CD4-positive, alpha-beta T cell (primary cell): ENCODE data around the gene PTGS1. TPM values are rescaled to one million over a fixed set of nuclear protein-coding genes. Genes with fewer than 3 reads are reported as not detected.

Source experiments
- ATAC-seq: fragments of 200-7000 bp; cut with Tn5 transposase; one replicate; pipeline ENCODE4 v1.10.0; 2022; ENCODE audit warnings: mild to moderate bottlenecking; ENCODE audit not compliant: poor library complexity
- CTCF ChIA-PET: fragments of 350-600 bp; sonication (Branson Sonifier 250); formaldehyde crosslinking; loops from one replicate; lab custom pipeline; 2021; ENCODE audit warnings: antibody characterized with exemption, inconsistent platforms; lab: Charles Lee
- POLR2A ChIA-PET: fragments of 350-600 bp; sonication (Branson Sonifier 250); formaldehyde crosslinking; loops from one replicate; lab custom pipeline; 2021; ENCODE audit warnings: antibody characterized with exemption, inconsistent platforms; lab: Charles Lee
- DNase-seq, 14 experiments: peaks; one replicate each; pipeline ENCODE4 v3.0.0-alpha.2; 2013 to 2020; ENCODE audit warnings: mixed read lengths in 2 of 14
- H3K27ac ChIP-seq, 2 donors: one replicate each; pipeline versions ENCODE4 v1.5.1 to v1.7.0; 2013; ENCODE audit warnings: low read length in 2 of 2, low read depth in 1 of 2, mild to moderate bottlenecking in 1 of 2
- H3K27me3 ChIP-seq, 2 experiments: 1 replicate in 1 of 2; 2 replicates in 1 of 2; pipeline versions ENCODE4 v1.6.1 to v1.7.0; 2013; ENCODE audit warnings: low read length in 2 of 2, control low read depth in 1 of 2, mild to moderate bottlenecking in 1 of 2, moderate library complexity in 1 of 2; ENCODE audit not compliant: insufficient read depth in 2 of 2, control insufficient read depth in 1 of 2
- H3K36me3 ChIP-seq: one replicate; pipeline ENCODE4 v1.6.1; 2013; ENCODE audit warnings: low read length, control low read depth; ENCODE audit not compliant: insufficient read depth
- H3K4me1 ChIP-seq: one replicate; pipeline ENCODE4 v1.6.1; 2013; ENCODE audit warnings: low read length, control low read depth; ENCODE audit not compliant: insufficient read depth
- H3K4me3 ChIP-seq: one replicate; pipeline ENCODE4 v1.5.1; 2013; ENCODE audit warnings: mild to moderate bottlenecking, low read length, moderate library complexity
- H3K9me3 ChIP-seq, 2 experiments: 1 replicate in 1 of 2; 2 replicates in 1 of 2; pipeline versions ENCODE4 v1.6.1 to v1.7.0; 2013; ENCODE audit warnings: low read length in 2 of 2, mild to moderate bottlenecking in 2 of 2, control low read depth in 1 of 2, moderate library complexity in 1 of 2; ENCODE audit not compliant: control insufficient read depth in 1 of 2, insufficient read depth in 1 of 2
- H3K27ac Mint-ChIP-seq: one replicate; pipeline ENCODE4 v1.8.0; 2020; ENCODE audit warnings: mixed read lengths
- H3K27me3 Mint-ChIP-seq: one replicate; pipeline ENCODE4 v1.8.0; 2021; ENCODE audit warnings: mixed read lengths
- H3K36me3 Mint-ChIP-seq: one replicate; pipeline ENCODE4 v1.8.0; 2021; ENCODE audit warnings: low read depth, mixed read lengths
- H3K4me1 Mint-ChIP-seq: one replicate; pipeline ENCODE4 v1.8.0; 2021; ENCODE audit warnings: low read depth, mixed read lengths
- H3K4me3 Mint-ChIP-seq: one replicate; pipeline ENCODE4 v1.8.0; 2020; ENCODE audit warnings: mild to moderate bottlenecking, mixed read lengths
- H3K9me3 Mint-ChIP-seq: one replicate; pipeline ENCODE4 v1.8.0; 2020; ENCODE audit warnings: mixed read lengths
- CTCF ChIP-seq: fragments of 200-600 bp; IDR thresholded peaks from one replicate; pipeline ENCODE4 v1.8.0; 2022; ENCODE audit warnings: antibody characterized with exemption, mild to moderate bottlenecking
- intact Hi-C, 2 experiments: fragments of 100-400 bp; cut with DNase I in 1 of 2; cut with micrococcal nuclease in 1 of 2; formaldehyde crosslinking; loops; one replicate each; pipeline versions ENCODE4 v1.15.1 to v1.9.0; 2023 to 2025; cut with DNase I, micrococcal nuclease
- total RNA-seq, 174 experiments: library from RNA in 2 of 174; stranded (reverse) in 2 of 174; gene quantifications; one replicate each; pipeline ENCODE4 v1.2.3 and lab custom pipeline; 2021 to 2026

Gene PTGS1
- total RNA-seq, 2 experiments from 2014 or later = 0.14 to 0.27 TPM

- no peak for ATAC-seq
- Mint-ChIP-seq H3K27me3 (no peaks in the 10 kb centered on the region), H3K27ac (no peak overlapping the region), H3K36me3 (no peaks in the 10 kb centered on the region), H3K9me3 (no peaks in the 10 kb centered on the region), H3K4me1 (no peaks in the 10 kb centered on the region), H3K4me3 (no peak overlapping the region)
- no peaks in the 10 kb centered on the region for H3K36me3 ChIP-seq
- no peak for TF ChIP-seq CTCF
- no peak overlapping the region for H3K27ac ChIP-seq
- intact Hi-C loops = no loop called here
- no peak for DNase-seq
- H3K4me3 ChIP-seq = no peak overlapping the region
- POLR2A ChIA-PET = no interaction called here
- H3K9me3 ChIP-seq = no peaks in the 10 kb centered on the region
- no peaks in the 10 kb centered on the region for H3K4me1 ChIP-seq
- CTCF ChIA-PET = no interaction called here
- no peaks in the 10 kb centered on the region for H3K27me3 ChIP-seq
These were observed 33.8 kb upstream of the PTGS1 start for GRCh38 chr9:122336866-122337555.

- Mint-ChIP-seq H3K27ac (no peak overlapping the region), H3K27me3 (no peaks in the 10 kb centered on the region), H3K36me3 (no peaks in the 10 kb centered on the region), H3K4me3 (no peak overlapping the region), H3K9me3 (no peaks in the 10 kb centered on the region), H3K4me1 (no peaks in the 10 kb centered on the region)
- Histone ChIP-seq H3K9me3 (no peaks in the 10 kb centered on the region), H3K27ac (no peak overlapping the region), H3K4me1 (no peaks in the 10 kb centered on the region), H3K4me3 (no peak overlapping the region), H3K36me3 (no peaks in the 10 kb centered on the region), H3K27me3 (no peaks in the 10 kb centered on the region)
- intact Hi-C loops = no loop called here
- ChIA-PET CTCF (no interaction called here), POLR2A (no interaction called here)
- ATAC-seq = no peak
- DNase-seq = no peak
- TF ChIP-seq CTCF = no peak
These were observed 33.3 kb upstream of the PTGS1 start for GRCh38 chr9:122337556-122337929.

GRCh38 chr9:122338536-122338935, 32.3 kb upstream of the PTGS1 start:
- TF ChIP-seq CTCF = no peak
- H3K27me3 ChIP-seq = no peaks in the 10 kb centered on the region
- H3K4me3 ChIP-seq = no peak overlapping the region
- ChIA-PET CTCF (interaction anchor here (1.5 kb wide), 1 partner anchor 12 kb away, joined by 3 read pairs; no protein-coding TSS in a partner anchor), POLR2A (no interaction called here)
- DNase-seq = no peak
- H3K9me3 ChIP-seq = no peaks in the 10 kb centered on the region
- Mint-ChIP-seq H3K27ac (no peak overlapping the region), H3K9me3 (no peaks in the 10 kb centered on the region), H3K4me1 (no peaks in the 10 kb centered on the region), H3K36me3 (no peaks in the 10 kb centered on the region), H3K4me3 (no peak overlapping the region), H3K27me3 (no peaks in the 10 kb centered on the region)
- no peaks in the 10 kb centered on the region for H3K36me3 ChIP-seq
- H3K4me1 ChIP-seq = no peaks in the 10 kb centered on the region
- ATAC-seq = no peak
- intact Hi-C loops = no loop called here
- H3K27ac ChIP-seq = no peak overlapping the region
